H1 (cell line): ENCODE measurements around the gene LSM3. TPM values are rescaled to one million over a fixed set of nuclear protein-coding genes. Genes with fewer than 3 reads are reported as not detected.

Source experiments
- CTCF ChIA-PET: fragments of 300-600 bp; sonication (Branson Sonifier 250); formaldehyde crosslinking; loops from one replicate; lab custom pipeline; 2021; ENCODE audit not compliant: partially characterized antibody; lab: Charles Lee
- POLR2A ChIA-PET: fragments of 300-600 bp; sonication (Branson Sonifier 250); formaldehyde crosslinking; loops from one replicate; lab custom pipeline; 2021; ENCODE audit warnings: inconsistent platforms; ENCODE audit not compliant: partially characterized antibody; lab: Charles Lee
- DNase-seq, 2 experiments: peaks; one replicate each; pipeline versions ENCODE4 v3.0.0 to v3.0.0-alpha.2; 2010 to 2022; ENCODE audit warnings: low spot score in 2 of 2, low read depth in 1 of 2, mixed read lengths in 1 of 2
- FAIRE-seq: peaks from 2 replicates; lab custom pipeline; 2011; peaks lifted over from hg19 to GRCh38; lab: Jason Lieb, UNC
- H2AFZ ChIP-seq: 2 replicates; pipeline ENCODE4 v1.8.1; 2012; ENCODE audit warnings: low read length, inconsistent platforms
- H2AK5ac ChIP-seq: 2 replicates; pipeline ENCODE4 v1.6.1; 2013; ENCODE audit warnings: low read depth, low read length
- H2BK120ac ChIP-seq: replicated peaks from 2 replicates; pipeline ENCODE3; 2013; ENCODE audit warnings: low read depth, low read length, inconsistent platforms
- H2BK12ac ChIP-seq: 2 replicates; pipeline ENCODE4 v1.6.1; 2013; ENCODE audit warnings: low read depth, low read length
- H2BK15ac ChIP-seq: 2 replicates; pipeline ENCODE4 v1.6.1; 2013; ENCODE audit warnings: low read length
- H2BK20ac ChIP-seq: 2 replicates; pipeline ENCODE4 v1.6.1; 2013; ENCODE audit warnings: low read length
- H2BK5ac ChIP-seq: 2 replicates; pipeline ENCODE4 v1.6.1; 2013; ENCODE audit warnings: low read depth, low read length
- H3K14ac ChIP-seq: 2 replicates; pipeline ENCODE4 v1.6.1; 2013; ENCODE audit warnings: inconsistent platforms; ENCODE audit not compliant: insufficient read length
- H3K18ac ChIP-seq: 2 replicates; pipeline ENCODE4 v1.6.1; 2013; ENCODE audit warnings: low read length; ENCODE audit errors: extremely low read depth
- H3K23ac ChIP-seq: 2 replicates; pipeline ENCODE4 v1.6.1; 2013; ENCODE audit warnings: inconsistent platforms; ENCODE audit not compliant: insufficient read length
- H3K23me2 ChIP-seq: 2 replicates; pipeline ENCODE4 v1.6.1; 2013; ENCODE audit warnings: low read depth, low read length
- H3K27ac ChIP-seq: 2 replicates; pipeline ENCODE4 v1.6.1; 2011; ENCODE audit warnings: low read depth, low read length, inconsistent platforms
- H3K27me3 ChIP-seq, 4 experiments: replicated peaks in 1 of 4; 1 replicate in 1 of 4; 2 replicates in 3 of 4; pipeline versions ENCODE4 v1.6.1 to v1.8.1; 2011 to 2013; ENCODE audit warnings: low read length in 3 of 4, mild to moderate bottlenecking in 3 of 4, inconsistent platforms in 2 of 4, mixed read lengths in 2 of 4, moderate library complexity in 1 of 4; ENCODE audit not compliant: control insufficient read depth in 3 of 4, insufficient read depth in 3 of 4; ENCODE audit errors: extremely low read depth in 1 of 4
- H3K36me3 ChIP-seq, 4 experiments: 2 replicates each; pipeline versions ENCODE4 v1.6.1 to v1.8.1; 2011 to 2013; ENCODE audit warnings: mild to moderate bottlenecking in 4 of 4, low read length in 3 of 4, moderate library complexity in 2 of 4, control low read depth in 1 of 4, inconsistent platforms in 1 of 4; ENCODE audit not compliant: insufficient read depth in 4 of 4, control insufficient read depth in 2 of 4
- H3K4ac ChIP-seq: replicated peaks from 2 replicates; pipeline ENCODE3; 2013; ENCODE audit warnings: low read length, low read depth, mixed read lengths, inconsistent platforms; ENCODE audit not compliant: insufficient read length
- H3K4me1 ChIP-seq, 4 experiments: replicated peaks in 1 of 4; 1 replicate in 1 of 4; 2 replicates in 3 of 4; pipeline versions ENCODE4 v1.6.1 to v1.8.1; 2011 to 2013; ENCODE audit warnings: low read length in 3 of 4, inconsistent platforms in 2 of 4, mixed read lengths in 1 of 4; ENCODE audit not compliant: insufficient read depth in 4 of 4, control insufficient read depth in 3 of 4
- H3K4me2 ChIP-seq, 2 experiments: 2 replicates each; pipeline versions ENCODE4 v1.6.1 to v1.8.1; 2011 to 2013; ENCODE audit warnings: low read depth in 2 of 2, low read length in 2 of 2, control low read depth in 1 of 2, inconsistent platforms in 1 of 2, mild to moderate bottlenecking in 1 of 2; ENCODE audit not compliant: insufficient read depth in 1 of 2
- H3K4me3 ChIP-seq, 4 experiments: fragments of 200-600, 300-600 bp in 1 of 4; sonication (generic), shearing (Covaris generic), sonication (Bioruptor Twin) in 1 of 4; 2 replicates each; pipeline versions ENCODE4 v1.5.1 to v1.8.1; 2011 to 2016; ENCODE audit warnings: low read length in 4 of 4, low read depth in 3 of 4, control low read depth in 2 of 4, inconsistent platforms in 2 of 4, mild to moderate bottlenecking in 2 of 4, mixed read lengths in 1 of 4, moderate library complexity in 1 of 4; ENCODE audit not compliant: insufficient read depth in 2 of 4; ENCODE audit errors: extremely low read depth in 1 of 4
- H3K56ac ChIP-seq: replicated peaks from 2 replicates; pipeline ENCODE3; 2013; ENCODE audit warnings: low read depth, mild to moderate bottlenecking, mixed read lengths, low read length, inconsistent platforms; ENCODE audit not compliant: insufficient read length
- H3K79me1 ChIP-seq: 2 replicates; pipeline ENCODE4 v1.6.1; 2013; ENCODE audit warnings: low read depth, low read length, control low read depth
- H3K79me2 ChIP-seq, 2 experiments: 2 replicates each; pipeline versions ENCODE4 v1.6.1 to v1.8.1; 2012 to 2013; ENCODE audit warnings: low read length in 2 of 2, mild to moderate bottlenecking in 2 of 2, inconsistent platforms in 1 of 2; ENCODE audit not compliant: insufficient read depth in 2 of 2, control insufficient read depth in 1 of 2
- H3K9ac ChIP-seq, 4 experiments: replicated peaks in 1 of 4; 1 replicate in 1 of 4; 2 replicates in 3 of 4; pipeline versions ENCODE4 v1.6.1 to v1.8.1; 2011 to 2013; ENCODE audit warnings: low read depth in 3 of 4, low read length in 3 of 4, control low read depth in 2 of 4, mild to moderate bottlenecking in 2 of 4, moderate library complexity in 2 of 4, inconsistent platforms in 1 of 4; ENCODE audit errors: extremely low read depth in 1 of 4
- H3K9me3 ChIP-seq, 2 experiments: 2 replicates each; pipeline versions ENCODE4 v1.6.1 to v1.8.1; 2012 to 2013; ENCODE audit warnings: mild to moderate bottlenecking in 2 of 2, moderate library complexity in 2 of 2, control low read depth in 1 of 2, inconsistent platforms in 1 of 2, low read depth in 1 of 2, low read length in 1 of 2, mixed read lengths in 1 of 2; ENCODE audit not compliant: insufficient read depth in 2 of 2
- H4K20me1 ChIP-seq, 2 experiments: replicated peaks in 1 of 2; 2 replicates each; pipeline versions ENCODE3 to v1.8.1; 2011 to 2013; ENCODE audit warnings: inconsistent platforms in 2 of 2, low read length in 2 of 2, mild to moderate bottlenecking in 1 of 2; ENCODE audit not compliant: insufficient read depth in 2 of 2, control insufficient read depth in 1 of 2
- H4K5ac ChIP-seq: 2 replicates; pipeline ENCODE4 v1.6.1; 2013; ENCODE audit warnings: low read length, low read depth, mixed read lengths, inconsistent platforms; ENCODE audit not compliant: insufficient read length
- H4K8ac ChIP-seq: 2 replicates; pipeline ENCODE4 v1.8.0; 2013; ENCODE audit warnings: mild to moderate bottlenecking, moderate library complexity, low read length, inconsistent platforms; ENCODE audit not compliant: insufficient read depth; ENCODE audit errors: extremely low read depth
- H4K91ac ChIP-seq: replicated peaks from 2 replicates; pipeline ENCODE3; 2013; ENCODE audit warnings: low read length, mixed read lengths, inconsistent platforms; ENCODE audit not compliant: insufficient read length
- BRCA1 ChIP-seq: IDR thresholded peaks from 2 replicates; pipeline ENCODE4 v1.6.1; 2012; ENCODE audit warnings: low read depth, low read length, improper control_type of control experiment
- JUN ChIP-seq: IDR thresholded peaks from 2 replicates; pipeline ENCODE4 v1.6.1; 2011; ENCODE audit warnings: low read depth, mild to moderate bottlenecking, improper control_type of control experiment, low read length
- JUND ChIP-seq: IDR thresholded peaks from 2 replicates; pipeline ENCODE4 v1.6.1; 2011; ENCODE audit warnings: mild to moderate bottlenecking, improper control_type of control experiment, low read length
- KDM4A ChIP-seq: IDR thresholded peaks from one replicate; pipeline ENCODE4 v1.7.1; 2012; ENCODE audit warnings: low read depth, mild to moderate bottlenecking, moderate library complexity, low read length, inconsistent platforms; ENCODE audit not compliant: severe bottlenecking
- MAFK ChIP-seq: IDR thresholded peaks from 2 replicates; pipeline ENCODE4 v1.6.1; 2012; ENCODE audit warnings: low read depth, mild to moderate bottlenecking, improper control_type of control experiment, low read length
- POU5F1 ChIP-seq: IDR thresholded peaks from 2 replicates; pipeline ENCODE4 v1.6.1; 2011; ENCODE audit warnings: low read depth, mild to moderate bottlenecking, low read length, moderate library complexity
- SAP30 ChIP-seq: fragments of 300-600 bp; sonication (generic); IDR thresholded peaks from 2 replicates; pipeline ENCODE4 v1.7.1; 2012; ENCODE audit warnings: low read length, moderate library complexity, mild to moderate bottlenecking, inconsistent platforms; ENCODE audit not compliant: insufficient read depth, insufficient replicate concordance
- SIX5 ChIP-seq: IDR thresholded peaks from 2 replicates; pipeline ENCODE4 v1.6.1; 2011; ENCODE audit warnings: mild to moderate bottlenecking, low read depth, low read length
- SP2 ChIP-seq: IDR thresholded peaks from 2 replicates; pipeline ENCODE4 v1.6.1; 2012; ENCODE audit warnings: mild to moderate bottlenecking, low read length, inconsistent platforms
- TEAD4 ChIP-seq: IDR thresholded peaks from 2 replicates; pipeline ENCODE4 v1.6.1; 2012; ENCODE audit warnings: low read depth, low read length, inconsistent platforms, mixed read lengths
- USF2 ChIP-seq: IDR thresholded peaks from 2 replicates; pipeline ENCODE4 v1.6.1; 2011; ENCODE audit warnings: low read length, improper control_type of control experiment
- WGBS, 2 experiments: shearing (Covaris generic) in 1 of 2; methylation state at CpG; one replicate each; pipeline versions ENCODE4 v1.1.6 to v1.1.7; 2013 to 2015; ENCODE audit warnings: low lambda C conversion rate in 2 of 2, mixed read lengths in 2 of 2, inconsistent platforms in 1 of 2, low coverage in 1 of 2, missing lambda C conversion rate in 1 of 2; ENCODE audit not compliant: insufficient replicate concordance in 2 of 2, insufficient coverage in 1 of 2, insufficient read length in 1 of 2; ENCODE audit errors: extremely low coverage in 1 of 2, missing lambda C conversion rate in 1 of 2; 5-methylcytosine and 5-hydroxymethylcytosine counted together
- polyA plus RNA-seq, 7 experiments: library from polyadenylated mRNA; depleted of rRNA in 3 of 7; stranded (reverse) in 5 of 7; unstranded in 2 of 7; fragments of >200 nt in 5 of 7; fragments of 200-250 nt in 2 of 7; gene quantifications; 1 replicate in 5 of 7; 2 replicates in 1 of 7; 4 replicates in 1 of 7; pipeline versions ENCODE4 v1.2.1 to v1.2.3, GENCODE V29; 2011 to 2013; ENCODE audit warnings: missing spikeins in 2 of 7, mixed read lengths in 2 of 7
- total RNA-seq: library from RNA; stranded (reverse); fragmentation: NEBNext Ultra II Directional; extraction: Animal tissue kit (Norgen Biotek cat#: 25700); gene quantifications from 2 replicates; pipeline ENCODE4 v1.2.1, GENCODE V29; 2021

Gene LSM3
- total and polyA plus RNA-seq, 2 of the 8 experiments (the other 6 are each of a cell fraction or from before 2014, with no cell fraction given) = 7.1 to 25.4 TPM

- H2BK5ac ChIP-seq = no peak overlapping the region
- H3K27me3 ChIP-seq = no peaks in the 10 kb centered on the region
- FAIRE-seq = no peak
- no peak overlapping the region for H3K23ac ChIP-seq
- no peak overlapping the region for H2AFZ ChIP-seq
- H2AK5ac ChIP-seq = no peak overlapping the region
- POLR2A ChIA-PET = interaction anchor here (0.7 kb wide), 1 partner anchor 9 kb away, joined by 3 read pairs; no protein-coding TSS in a partner anchor
- TF ChIP-seq USF2 = no peak
- TF ChIP-seq TEAD4 = no peak
- TF ChIP-seq KDM4A = no peak
- no peak for TF ChIP-seq POU5F1
- TF ChIP-seq SP2 = no peak
- TF ChIP-seq MAFK = no peak
- no peak for TF ChIP-seq JUND
- TF ChIP-seq SAP30 = no peak
- no peak for TF ChIP-seq SIX5
- no peak for TF ChIP-seq BRCA1
- TF ChIP-seq JUN = no peak
- TF ChIP-seq, all 59 proteins: peak for 0
- Histone ChIP-seq H3K14ac (no peak overlapping the region), H3K9me3 (no peaks in the 10 kb centered on the region), H3K4me3 (no peak overlapping the region), H3K56ac (no peak overlapping the region), H3K27ac (no peak overlapping the region), H2BK15ac (no peak overlapping the region), H3K9ac (no peak overlapping the region), H3K23me2 (no peaks in the 10 kb centered on the region; the same call in 1 of the 2 replicates), H3K18ac (no peak overlapping the region), H2BK120ac (no peak overlapping the region), H3K4ac (no peak overlapping the region), H3K4me1 (no peaks in the 10 kb centered on the region), H4K91ac (no peak overlapping the region), H3K36me3 (peaks cover 18 to 57% (median 44%) of the 10 kb centered on the region in 4 experiments; a peak in 7 of 8 replicates), H3K4me2 (no peak overlapping the region), H2BK12ac (no peak overlapping the region), H4K20me1 (peaks cover 0 to 2% of the 10 kb centered on the region in 2 experiments), H4K5ac (no peak overlapping the region), H3K79me1 (no peaks in the 10 kb centered on the region), H2BK20ac (no peak overlapping the region), H4K8ac (no peak overlapping the region), H3K79me2 (no peaks in the 10 kb centered on the region)
- CTCF ChIA-PET = interaction anchor here (0.8 to 2.0 kb wide), 2 partner anchors 9 to 13 kb away, joined by 3 to 5 read pairs; no protein-coding TSS in a partner anchor
- no peak for DNase-seq
- WGBS, 2 experiments = 91% methylated on average over 9 of the region's 9 CpGs; no CpG with 5 or more reads in 1 of the 2 experiments
Observed at GRCh38 chr3:14157951-14158350, 20.7 kb upstream of the LSM3 start.
